Stimulated activated CD4-positive, alpha-beta T cell treated with anti-CD3 and anti-CD28 coated beads, Interleukin-4, amount 100 ng/mL, for 1 hour (primary cell): ENCODE data around the gene RHCG.
A peak's percentile ranks its signal among the peaks of the same experiment; 100 is the strongest.

Experiments used
- DNase-seq: peaks from one replicate; pipeline ENCODE4 v3.0.0-alpha.2; 2020

The RHCG gene

DNA sequence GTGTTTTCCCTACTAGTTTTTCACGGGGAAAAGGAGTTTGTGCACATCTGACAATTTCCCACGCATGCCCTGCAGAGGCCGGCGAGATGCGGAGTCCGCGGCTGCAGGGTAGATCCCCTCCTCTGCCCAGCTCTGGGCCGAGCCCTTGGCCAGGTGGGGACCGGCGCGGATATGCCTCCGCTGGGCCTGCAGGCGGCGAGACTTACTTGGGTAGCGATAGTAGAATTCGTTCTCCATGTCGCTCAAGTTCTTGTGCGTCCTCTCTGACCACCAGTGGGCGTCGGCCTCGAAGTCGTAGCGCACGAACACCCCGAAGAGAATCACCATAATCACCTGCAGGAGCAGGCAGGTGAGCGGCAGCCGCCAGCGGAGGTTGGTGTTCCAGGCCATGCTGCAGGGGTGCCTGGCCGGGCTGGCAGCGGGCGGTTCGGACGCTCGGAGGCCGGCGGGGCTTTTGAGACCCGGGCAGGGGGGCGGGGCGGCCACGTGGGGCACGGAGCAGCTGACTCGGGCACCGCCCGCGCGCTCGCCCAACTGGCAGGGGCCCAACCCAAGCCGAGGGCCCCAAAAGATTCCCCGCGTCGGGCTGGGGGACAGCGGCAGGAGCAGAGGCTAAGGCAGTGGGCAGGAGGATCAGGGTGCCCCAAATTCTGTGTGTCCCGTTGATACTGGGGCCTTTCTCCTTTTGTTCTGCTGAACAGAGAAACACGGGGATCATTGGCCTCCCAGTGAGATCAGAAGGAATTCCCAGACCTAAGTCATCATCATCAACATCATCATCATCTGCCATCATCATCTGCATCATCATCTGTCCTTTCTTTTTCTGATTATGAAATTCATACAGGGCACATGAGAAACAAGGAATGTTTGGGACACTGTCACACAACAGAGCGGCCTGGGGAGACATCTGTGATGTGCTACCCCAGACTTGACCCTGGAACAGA, at the start of gene RHCG:
Gene RHCG (minus strand): TSS at position 429 of the 944 bp plus-strand sequence. CDS start 39 bp downstream, at position 390.
- peak; percentile 6 for DNase-seq

GRCh38 chr15:89543389-89543788, 47.0 kb upstream of the RHCG start:
- DNase-seq, result no peak

DNA sequence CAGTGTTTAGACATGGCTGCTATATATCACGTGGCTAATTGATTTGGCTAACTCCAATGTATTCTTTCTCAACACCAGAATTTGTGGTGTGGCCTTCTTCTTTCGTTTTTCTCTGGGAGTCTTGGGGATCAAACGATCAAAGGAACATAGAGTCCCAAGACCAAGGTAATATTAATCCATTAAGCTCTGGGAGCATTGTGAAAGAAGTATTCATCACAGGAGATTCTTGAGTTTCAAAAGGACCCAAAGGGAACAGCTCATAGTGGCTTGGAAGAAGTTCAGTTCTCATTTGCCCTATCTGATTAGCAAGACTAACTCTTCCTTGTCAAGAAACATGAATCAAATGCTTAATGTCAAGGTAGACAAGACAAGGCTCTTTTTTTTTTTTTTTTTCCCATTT, 46.0 kb upstream of the RHCG start:
- no peak for DNase-seq

- no peak for DNase-seq
Measured at GRCh38 chr15:89539027-89539426, 42.6 kb upstream of the RHCG start.

DNA sequence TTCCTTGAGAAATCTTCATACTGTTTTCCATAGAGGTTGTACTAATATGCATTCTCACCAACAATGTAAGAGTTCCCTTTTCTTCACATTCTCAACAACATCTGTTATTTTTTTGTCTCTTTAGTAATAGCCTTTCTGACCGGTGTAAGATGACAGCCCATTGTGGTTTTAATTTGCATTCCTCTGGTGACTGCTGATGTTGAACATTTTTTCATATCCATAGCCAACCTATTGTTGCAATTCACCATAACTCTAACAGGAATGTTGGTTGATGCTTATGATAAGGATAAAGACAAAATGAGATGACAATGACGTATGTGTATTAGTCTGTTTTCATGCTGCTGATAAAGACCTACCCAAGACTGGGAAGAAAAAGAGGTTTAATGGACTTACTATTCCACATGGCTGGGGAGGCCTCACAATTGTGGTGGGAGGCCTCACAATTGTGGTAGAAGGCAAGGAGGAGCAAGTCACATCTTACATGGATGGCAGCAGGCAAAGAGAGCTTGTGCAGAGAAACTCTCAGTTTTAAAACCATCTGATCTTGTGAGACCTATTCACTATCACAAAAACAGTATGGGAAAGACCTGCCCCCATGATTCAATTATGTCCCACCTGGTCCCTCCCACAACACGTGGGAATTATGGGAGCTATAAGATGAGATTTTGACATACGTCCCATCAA, 37.6 kb upstream of the RHCG start:
- no peak for DNase-seq

GRCh38 chr15:89531796-89532537, 35.6 kb upstream of the RHCG start:
- DNase-seq, result no peak

GRCh38 chr15:89530976-89531375, 34.6 kb upstream of the RHCG start:
- no peak for DNase-seq

- no peak for DNase-seq
Measured at GRCh38 chr15:89528757-89529352, 32.5 kb upstream of the RHCG start.

- no peak for DNase-seq
Measured at GRCh38 chr15:89526601-89527441, 30.4 kb upstream of the RHCG start.

DNA sequence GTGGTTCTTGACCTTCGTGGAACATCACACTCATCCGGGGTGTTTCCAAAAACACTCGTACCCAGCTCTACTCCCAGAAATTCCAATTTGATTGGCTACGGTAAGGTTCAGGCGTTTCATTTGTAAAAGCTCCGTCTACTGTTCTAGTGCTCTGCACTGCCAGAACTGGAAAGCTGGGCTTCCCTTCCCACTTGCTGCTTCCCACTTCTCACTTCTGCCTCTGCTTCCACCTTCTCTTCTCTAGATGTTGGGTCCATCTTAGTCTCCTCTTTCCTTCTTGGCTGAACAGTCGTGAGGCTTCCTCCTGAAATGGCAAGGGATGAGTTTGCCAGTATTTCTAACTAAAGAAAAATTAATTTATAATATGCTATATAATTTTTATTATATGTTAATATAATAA, 29.8 kb upstream of the RHCG start:
- no peak for DNase-seq

GRCh38 chr15:89524184-89524583, 27.8 kb upstream of the RHCG start:
- DNase-seq, result no peak

DNA sequence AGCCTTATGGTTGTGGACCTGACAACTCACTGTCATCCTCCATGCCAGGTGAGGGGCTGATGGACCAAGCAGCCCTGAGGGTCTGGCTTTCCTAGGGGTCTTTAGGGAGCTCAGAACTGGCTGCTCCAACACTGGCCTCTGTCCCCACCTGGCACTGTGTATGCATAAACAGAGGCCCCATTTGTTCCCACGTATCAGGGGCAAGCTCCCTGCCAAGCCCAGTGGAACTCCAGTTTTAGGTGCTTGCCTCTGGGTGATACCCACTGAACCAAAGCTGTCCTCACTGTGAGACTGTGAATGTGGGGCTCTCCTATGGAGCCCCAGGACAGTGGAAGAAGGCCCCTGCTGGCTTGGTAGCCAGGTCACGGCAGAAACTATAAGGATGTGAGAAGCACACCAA, 26.7 kb upstream of the RHCG start:
- no peak for DNase-seq

DNA sequence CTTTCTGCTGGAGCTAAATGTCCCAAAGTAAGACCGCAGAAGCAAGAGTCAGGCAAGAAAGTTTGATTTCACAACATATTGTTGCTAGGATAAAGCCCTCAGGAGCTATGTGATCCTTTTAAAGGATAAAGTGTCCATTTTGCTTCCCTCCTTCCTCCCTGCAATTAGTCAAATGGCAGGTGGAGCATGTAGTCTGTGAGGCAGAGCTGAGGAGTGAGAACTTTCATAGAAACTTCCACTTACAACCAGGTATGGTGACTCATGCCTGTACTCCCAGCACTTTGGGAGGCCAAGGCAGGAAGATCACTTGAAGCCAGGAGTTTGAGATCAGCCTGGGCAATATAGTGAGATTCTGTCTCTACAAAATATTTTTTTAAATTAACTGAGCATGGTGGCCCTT, 25.2 kb upstream of the RHCG start:
- no peak for DNase-seq

- DNase-seq, result no peak
Measured at GRCh38 chr15:89515477-89515876, 19.1 kb upstream of the RHCG start.

GRCh38 chr15:89514596-89515406, 18.4 kb upstream of the RHCG start:
- DNase-seq, result no peak

GRCh38 chr15:89514186-89514585, 17.8 kb upstream of the RHCG start:
- no peak for DNase-seq

DNA sequence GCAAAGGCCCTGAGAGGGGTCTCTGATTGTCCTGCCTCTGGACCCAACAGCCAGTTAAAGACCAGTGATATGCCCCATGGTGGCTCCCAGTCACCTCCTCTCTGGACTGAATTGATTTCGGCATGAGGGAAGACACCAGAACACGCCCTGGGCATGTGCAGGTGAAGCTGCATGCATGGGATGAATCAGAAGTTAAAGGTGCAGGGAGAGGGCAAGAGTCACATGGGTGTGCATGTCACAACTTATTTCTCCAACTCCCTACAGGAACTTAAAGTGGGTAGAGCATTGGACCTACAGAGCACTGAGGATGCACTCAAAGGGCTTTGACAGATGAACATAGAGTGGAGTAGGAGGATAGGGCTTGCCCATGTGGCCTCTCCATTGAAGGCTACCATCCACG, 16.9 kb upstream of the RHCG start:
- no peak for DNase-seq

DNA sequence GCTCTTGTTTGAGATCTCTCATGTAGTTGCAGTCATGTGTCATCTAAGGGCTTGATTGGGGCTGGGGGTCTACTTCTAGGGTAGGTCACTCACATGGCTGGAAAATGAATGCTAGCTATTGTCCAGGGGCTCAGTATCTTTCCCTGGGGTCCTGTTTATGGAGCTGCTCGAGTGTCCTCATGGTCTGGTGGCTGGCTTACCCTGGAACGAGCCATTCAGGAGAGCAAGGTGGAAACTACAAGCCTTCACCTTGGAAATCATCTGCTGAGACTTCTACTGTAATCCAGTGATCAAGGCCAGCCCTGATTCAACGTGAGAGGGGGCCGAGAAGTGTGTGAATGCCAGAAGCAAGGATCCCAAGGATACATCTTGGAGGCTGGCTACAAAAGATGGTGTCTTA, 16.2 kb upstream of the RHCG start:
- no peak for DNase-seq

DNA sequence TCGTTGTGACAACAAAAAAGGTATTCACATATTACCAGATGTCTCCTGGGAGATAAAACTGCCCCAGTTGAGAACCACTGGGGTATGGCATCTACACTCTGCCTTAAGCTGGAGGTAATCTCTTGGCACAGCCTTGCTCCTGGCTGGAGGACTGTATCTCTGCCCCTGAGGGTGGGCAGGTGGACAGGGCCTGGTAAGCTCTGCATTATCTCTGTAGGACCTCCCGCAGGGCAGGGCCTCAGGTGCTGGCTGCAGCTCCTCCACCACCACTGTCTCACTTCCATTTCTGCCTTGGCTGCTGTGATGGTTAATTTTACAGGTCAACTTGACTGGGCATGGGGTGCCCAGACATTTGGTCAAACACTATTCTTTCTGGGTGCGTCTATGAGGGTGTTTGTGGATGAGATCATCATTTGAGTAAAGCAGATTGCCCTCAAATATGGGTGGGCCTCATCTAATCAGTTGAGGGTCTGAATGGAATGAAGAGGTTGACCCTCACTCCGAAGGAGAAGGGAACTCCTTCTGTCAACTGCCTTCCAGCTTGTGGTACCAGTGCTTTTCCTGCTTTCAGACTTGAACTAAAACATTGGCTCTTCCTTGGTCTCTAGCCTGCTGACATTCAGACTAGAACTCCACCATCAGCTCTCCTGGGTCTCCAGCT, 9.8 kb upstream of the RHCG start:
- DNase-seq, result no peak

- DNase-seq, result no peak
Measured at GRCh38 chr15:89504166-89504565, 7.8 kb upstream of the RHCG start.
